Measurements from ENCODE around the gene LGR4.

DNA sequence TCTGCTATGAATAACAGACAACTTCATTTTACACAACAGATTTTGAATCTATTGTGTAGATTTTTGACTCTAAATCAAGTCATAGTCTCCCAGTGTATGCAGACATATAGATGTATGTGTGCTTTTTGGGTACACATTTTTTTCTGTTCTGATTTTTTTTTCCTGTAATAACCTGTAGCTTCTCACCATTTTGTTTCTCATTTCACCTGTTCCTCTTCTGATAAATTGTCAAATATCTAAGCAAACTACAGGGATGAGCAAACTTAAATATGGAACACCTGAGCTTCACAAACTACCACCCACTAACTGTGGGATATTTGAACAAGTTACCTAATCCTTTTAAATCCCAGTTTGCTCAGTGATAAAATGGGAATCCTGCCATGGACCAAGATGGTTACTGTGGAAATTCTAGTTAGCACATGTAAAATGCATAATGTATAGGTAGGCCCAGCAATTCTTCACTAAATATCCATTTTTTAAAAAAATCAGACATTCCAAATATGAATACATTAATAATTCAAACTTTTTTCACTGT lies 15.7 kb downstream of the LGR4 start:
- TF ChIP-seq CTCF (IDR thresholded peaks at IDR 0.05) (no peak), POLR2A (IDR thresholded peaks at IDR 0.05) (no peak)

Measured in uterus (tissue), 2 donors.